ENCODE results near the gene PTP4A1. TPM values are rescaled to one million over a fixed set of nuclear protein-coding genes. Genes with fewer than 3 reads are reported as not detected.
"Not testable (repeated sequence)": the region's sequence is repeated elsewhere in the genome, so short reads cannot be mapped to it uniquely, and the experiment has no call there.

The PTP4A1 gene
- total RNA-seq, result 10 to 100 TPM; 10.5 to 22.8 (median 18.4) TPM

DNA sequence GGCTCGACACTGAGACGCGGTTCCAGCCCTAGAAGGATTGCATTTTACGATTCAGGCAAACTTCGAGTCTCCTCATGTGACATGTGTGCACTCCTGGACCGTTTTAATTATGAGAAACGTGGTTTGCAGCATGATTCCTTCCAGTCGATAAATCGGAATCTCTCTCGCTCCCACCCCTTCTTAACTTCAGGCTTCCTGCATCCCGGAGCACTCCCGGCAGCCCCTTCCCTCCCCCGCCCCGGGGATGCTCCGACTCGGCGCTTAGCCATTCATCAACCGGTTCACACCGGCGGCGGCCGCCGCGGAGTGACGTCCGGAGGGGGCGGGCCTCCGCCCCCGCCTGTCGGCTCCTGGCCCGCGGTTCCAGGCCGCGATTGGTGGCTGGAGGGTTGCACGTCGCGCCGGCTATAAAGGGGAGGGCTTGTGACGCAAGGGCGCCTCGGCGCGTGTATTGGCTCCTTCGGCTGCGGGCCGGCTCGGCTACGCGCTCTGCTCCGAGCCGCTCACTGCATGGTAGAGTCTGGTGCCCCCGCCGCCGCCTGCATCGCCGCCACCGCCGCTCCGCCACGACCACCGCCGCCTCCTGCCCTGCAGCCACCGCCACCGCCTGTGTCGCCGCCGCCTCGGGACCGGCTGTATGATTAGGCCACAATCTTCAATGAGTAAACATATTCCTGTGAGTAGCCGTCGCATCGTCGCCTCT is at the start of gene PTP4A1, which contains the start of gene LOC128125822:
Gene PTP4A1 (plus strand): TSS at position 437 of the 703 bp plus-strand sequence. CDS start 4,401 bp downstream, outside the sequence.
Gene LOC128125822 (plus strand): TSS at position 437 of the 703 bp plus-strand sequence.
- peak; percentile 91 to 95 for DNase-seq (ENCODE audit: low spot score in 2 of 2)
- peak; percentile 93 to 97 for TF ChIP-seq EP300 (IDR thresholded peaks at IDR 0.05)
- peak; percentile 99 to 100 for TF ChIP-seq POLR2A (IDR thresholded peaks at IDR 0.05)
- TF ChIP-seq, protein P1, sequence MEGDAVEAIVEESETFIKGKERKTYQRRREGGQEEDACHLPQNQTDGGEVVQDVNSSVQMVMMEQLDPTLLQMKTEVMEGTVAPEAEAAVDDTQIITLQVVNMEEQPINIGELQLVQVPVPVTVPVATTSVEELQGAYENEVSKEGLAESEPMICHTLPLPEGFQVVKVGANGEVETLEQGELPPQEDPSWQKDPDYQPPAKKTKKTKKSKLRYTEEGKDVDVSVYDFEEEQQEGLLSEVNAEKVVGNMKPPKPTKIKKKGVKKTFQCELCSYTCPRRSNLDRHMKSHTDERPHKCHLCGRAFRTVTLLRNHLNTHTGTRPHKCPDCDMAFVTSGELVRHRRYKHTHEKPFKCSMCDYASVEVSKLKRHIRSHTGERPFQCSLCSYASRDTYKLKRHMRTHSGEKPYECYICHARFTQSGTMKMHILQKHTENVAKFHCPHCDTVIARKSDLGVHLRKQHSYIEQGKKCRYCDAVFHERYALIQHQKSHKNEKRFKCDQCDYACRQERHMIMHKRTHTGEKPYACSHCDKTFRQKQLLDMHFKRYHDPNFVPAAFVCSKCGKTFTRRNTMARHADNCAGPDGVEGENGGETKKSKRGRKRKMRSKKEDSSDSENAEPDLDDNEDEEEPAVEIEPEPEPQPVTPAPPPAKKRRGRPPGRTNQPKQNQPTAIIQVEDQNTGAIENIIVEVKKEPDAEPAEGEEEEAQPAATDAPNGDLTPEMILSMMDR (IDR thresholded peaks at IDR 0.05), result peak in 2 of 5 experiments; percentile 38 to 49
- Histone ChIP-seq H3K4me3 (peak within 1 kb of the TSS; percentile 66 to 100 (median 86)), H3K9me3 (no peaks in the 10 kb centered on the region), H3K36me3 (peaks cover 0 to 9% (median 0%) of the 10 kb centered on the region in 3 donors), H3K27ac (peak within 1 kb of the TSS; percentile 96 to 100 (median 98)), H3K27me3 (no peaks in the 10 kb centered on the region), H3K4me1 (peaks cover 0 to 39% (median 6%) of the 10 kb centered on the region in 4 donors)
- WGBS, 2 donors, result 0% methylated on average over 13 to 42 of the region's 73 CpGs

DNA sequence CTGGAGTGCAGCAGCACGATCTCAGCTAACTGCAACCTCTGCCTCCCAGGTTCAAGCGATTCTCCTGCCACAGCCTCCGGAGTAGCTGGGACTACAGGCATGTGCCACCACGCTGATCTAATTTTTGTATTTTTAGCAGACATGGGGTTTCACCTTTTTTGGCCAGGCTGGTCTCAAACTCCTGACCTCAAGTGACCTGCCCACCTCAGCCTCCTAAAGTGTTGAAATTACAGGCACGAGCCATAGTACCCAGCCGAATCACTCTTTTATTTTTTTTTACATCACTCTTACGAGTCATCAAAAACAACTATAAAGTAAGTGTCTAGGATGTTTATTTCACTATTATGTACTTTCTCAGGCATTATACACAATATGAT is 49.4 kb upstream of the PTP4A1 start:
- not testable (repeated sequence) for H3K4me3 ChIP-seq; H3K36me3 ChIP-seq; DNase-seq (ENCODE audit: low spot score in 2 of 2); H3K27ac ChIP-seq; H3K27me3 ChIP-seq; H3K4me1 ChIP-seq; H3K9me3 ChIP-seq
- 86 to 91% methylated on average over 7 of the region's 7 CpGs for WGBS, 2 donors

GRCh38 chr6:63523630-63524029 is 48.6 kb upstream of the PTP4A1 start:
- WGBS, 2 donors, result 94 to 95% methylated on average over 4 of the region's 4 CpGs
- Histone ChIP-seq H3K9me3 (no peaks in the 10 kb centered on the region), H3K27me3 (no peaks in the 10 kb centered on the region), H3K36me3 (no peaks in the 10 kb centered on the region), H3K4me1 (peaks cover 0 to 4% (median 0%) of the 10 kb centered on the region in 4 donors), H3K27ac (no peak overlapping the region), H3K4me3 (no peak overlapping the region)
- TF ChIP-seq, protein P1 (IDR thresholded peaks at IDR 0.05), result no peak
- TF ChIP-seq POLR2A (IDR thresholded peaks at IDR 0.05) (no peak), EP300 (IDR thresholded peaks at IDR 0.05) (no peak)
- no peak for DNase-seq (ENCODE audit: low spot score in 2 of 2)

- Histone ChIP-seq H3K4me1 (peaks cover 0 to 4% (median 0%) of the 10 kb centered on the region in 4 donors), H3K4me3 (no peak overlapping the region), H3K36me3 (no peaks in the 10 kb centered on the region), H3K9me3 (no peaks in the 10 kb centered on the region), H3K27me3 (no peaks in the 10 kb centered on the region), H3K27ac (no peak overlapping the region)
- TF ChIP-seq, protein P1 (IDR thresholded peaks at IDR 0.05), result no peak
- TF ChIP-seq EP300 (IDR thresholded peaks at IDR 0.05) (no peak), POLR2A (IDR thresholded peaks at IDR 0.05) (no peak)
- 73 to 78% methylated on average over 7 of the region's 7 CpGs for WGBS, 2 donors
- no peak for DNase-seq (ENCODE audit: low spot score in 2 of 2)
Observed at GRCh38 chr6:63525186-63525878, 46.9 kb upstream of the PTP4A1 start.

- H3K4me1 ChIP-seq, result peaks cover 0 to 4% (median 0%) of the 10 kb centered on the region in 4 donors
- H3K27ac ChIP-seq, result no peak overlapping the region
- TF ChIP-seq, protein P1 (IDR thresholded peaks at IDR 0.05), result no peak
- no peak for TF ChIP-seq POLR2A (IDR thresholded peaks at IDR 0.05)
- TF ChIP-seq EP300 (IDR thresholded peaks at IDR 0.05), result no peak
- no peaks in the 10 kb centered on the region for H3K9me3 ChIP-seq
- H3K27me3 ChIP-seq, result no peaks in the 10 kb centered on the region
- H3K36me3 ChIP-seq, result no peaks in the 10 kb centered on the region
- no peak overlapping the region for H3K4me3 ChIP-seq
- no peak for DNase-seq (ENCODE audit: low spot score in 2 of 2)
Observed at GRCh38 chr6:63526931-63527330, 45.3 kb upstream of the PTP4A1 start.
